DMS79 (cell line): ENCODE results near the gene PPP4R4.
"Not testable (repeated sequence)": the region's sequence is repeated elsewhere in the genome, so short reads cannot be mapped to it uniquely, and the experiment has no call there.

ENCODE experiments used
- DNase-seq: peaks from one replicate; lab custom pipeline; 2025; lab: John Stamatoyannopoulos, UW

The PPP4R4 gene

DNA sequence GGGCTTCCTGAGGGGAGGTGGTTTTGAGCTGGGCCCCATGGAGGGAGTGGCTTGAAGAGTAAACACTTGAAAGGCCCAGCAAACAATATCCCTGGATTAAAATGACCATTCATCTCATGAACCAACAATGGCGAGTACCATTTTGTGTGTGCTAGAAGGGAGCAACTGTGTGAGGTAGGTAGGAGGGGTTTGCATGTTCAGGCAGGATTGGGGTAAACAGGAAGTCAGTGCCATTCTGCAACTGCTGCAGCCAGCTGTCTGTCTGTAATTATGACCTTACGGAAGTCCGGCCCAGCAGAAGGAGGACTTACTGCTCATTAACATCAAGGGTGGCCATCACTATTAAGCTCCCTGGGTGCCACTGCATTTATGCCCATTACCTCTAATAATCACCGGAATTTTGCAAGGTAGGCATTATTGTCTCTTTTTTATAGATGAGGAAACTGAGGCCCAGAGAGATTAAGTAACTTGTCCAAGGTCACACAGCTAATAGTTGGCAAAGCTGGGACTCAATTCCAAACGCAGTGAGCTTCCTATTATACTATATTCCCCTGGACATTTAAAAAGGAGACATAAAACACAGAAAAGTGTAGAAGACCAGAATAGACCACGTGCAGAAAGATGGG, 28.1 kb upstream of the PPP4R4 start:
- DNase-seq: peak; percentile 7

DNA sequence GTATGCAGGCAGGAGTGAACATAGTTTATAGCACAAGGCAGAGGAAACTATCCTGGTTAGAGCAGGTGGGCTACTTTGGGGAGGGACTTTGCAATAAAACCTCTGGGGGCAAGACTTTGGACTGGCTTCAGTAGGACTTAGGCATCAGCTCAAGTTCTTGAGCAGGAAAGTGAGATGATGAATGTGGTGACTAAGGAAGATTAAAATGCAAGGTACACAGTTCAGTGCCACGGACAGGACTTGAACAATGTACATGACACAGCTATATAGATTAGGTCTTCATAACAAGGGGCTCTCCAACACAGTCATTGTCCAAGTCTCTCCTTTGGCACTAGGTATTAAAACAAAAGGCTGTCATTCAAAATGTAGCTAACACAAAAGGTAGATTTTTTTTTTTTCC, 21.4 kb upstream of the PPP4R4 start:
- DNase-seq: no peak

DNA sequence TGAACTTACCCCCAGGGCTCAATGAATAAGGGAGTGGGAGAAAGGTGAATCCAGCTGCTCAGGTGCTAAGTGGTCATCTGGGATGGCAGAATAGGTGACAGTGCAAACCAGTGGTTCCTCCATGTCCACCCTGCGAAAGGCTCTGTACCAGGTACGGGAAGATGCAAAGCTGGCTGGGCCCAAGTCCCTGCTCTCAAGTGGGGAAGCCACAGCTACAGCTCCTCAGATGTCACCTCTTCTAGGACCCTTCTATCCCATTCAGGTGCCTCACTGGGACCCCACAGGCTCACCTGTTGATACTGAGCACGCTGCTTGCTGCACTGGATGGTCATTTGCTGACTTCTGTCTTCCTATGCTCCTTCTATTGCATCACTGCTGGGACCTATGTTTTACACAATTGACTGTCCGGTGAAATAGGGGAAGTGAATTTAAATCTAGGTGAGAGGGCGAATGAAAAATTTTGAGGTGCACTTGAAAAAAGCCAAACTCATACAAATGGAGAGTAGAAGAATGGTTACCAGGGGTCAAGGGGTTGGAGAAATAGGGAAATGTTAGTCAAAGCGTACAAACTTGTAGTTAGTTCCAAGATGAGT, 20.3 kb upstream of the PPP4R4 start:
- DNase-seq: no peak

DNA sequence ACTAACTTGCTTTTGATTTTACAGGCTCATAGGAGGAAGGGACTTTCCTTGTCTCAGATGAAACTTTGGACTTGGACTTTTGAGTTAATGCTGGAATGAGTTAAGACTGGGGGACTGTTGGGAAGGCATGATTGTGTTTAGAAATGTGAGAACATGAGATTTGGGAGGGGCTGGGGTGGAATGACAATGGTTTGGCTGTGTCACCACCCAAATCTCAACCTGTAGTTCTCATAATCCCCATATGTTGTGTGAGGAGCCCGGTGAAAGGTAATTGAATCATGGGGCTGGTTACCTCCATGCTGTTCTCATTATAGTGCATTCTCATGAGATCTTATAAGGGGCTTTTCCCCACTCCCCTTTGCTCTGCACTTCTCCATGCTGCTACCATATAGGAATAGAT, 18.0 kb upstream of the PPP4R4 start:
- not testable (repeated sequence) for DNase-seq

DNA sequence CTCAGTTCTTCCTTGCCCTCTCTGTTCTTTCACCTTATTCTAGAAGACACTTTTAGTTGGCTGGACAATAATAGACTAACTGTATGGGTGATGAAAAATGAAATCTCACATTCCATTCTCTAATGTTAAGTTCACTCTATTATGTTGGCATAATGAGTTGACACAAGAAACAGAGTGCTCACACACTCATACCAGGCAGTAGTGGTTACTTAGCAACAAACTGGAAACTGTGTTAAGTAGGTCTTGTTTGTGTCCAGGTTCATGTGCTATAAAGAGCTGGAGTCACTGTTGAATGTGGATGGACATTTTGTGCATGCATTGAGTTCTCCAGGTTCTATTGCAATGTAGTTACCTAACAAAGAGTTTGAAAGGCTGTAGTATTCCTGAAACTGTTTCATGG, 16.9 kb upstream of the PPP4R4 start:
- no peak for DNase-seq

DNA sequence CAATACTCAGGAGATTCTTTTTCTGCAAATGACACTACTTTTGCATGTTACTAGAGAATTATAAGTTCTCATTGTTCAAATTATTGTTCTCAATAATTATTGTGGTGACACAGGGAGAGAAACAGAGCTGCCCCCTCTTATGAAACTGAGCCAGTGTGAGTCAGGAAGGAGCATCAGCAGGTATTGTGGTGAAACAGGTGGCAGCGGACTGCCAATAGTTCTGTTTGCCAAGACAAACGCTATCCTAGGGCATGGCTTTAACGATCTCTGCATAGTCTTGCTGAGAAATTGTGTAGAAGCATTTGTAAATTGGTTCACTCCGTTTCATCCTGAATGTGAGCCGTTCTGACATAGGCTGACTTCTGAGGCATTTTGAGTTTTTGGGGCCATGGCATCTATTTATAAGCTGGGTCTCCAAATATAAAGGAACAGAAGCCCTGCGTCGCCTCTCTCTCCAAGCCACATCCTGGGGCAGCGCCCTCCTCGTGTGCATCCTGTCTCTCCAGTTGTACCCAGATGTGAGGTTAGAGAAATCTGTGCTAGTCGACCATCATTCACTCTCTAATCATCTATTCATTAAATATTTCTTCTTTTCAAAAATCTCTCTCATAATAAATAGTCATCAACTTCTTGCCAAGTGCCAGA, 15.8 kb upstream of the PPP4R4 start:
- DNase-seq: no peak

DNA sequence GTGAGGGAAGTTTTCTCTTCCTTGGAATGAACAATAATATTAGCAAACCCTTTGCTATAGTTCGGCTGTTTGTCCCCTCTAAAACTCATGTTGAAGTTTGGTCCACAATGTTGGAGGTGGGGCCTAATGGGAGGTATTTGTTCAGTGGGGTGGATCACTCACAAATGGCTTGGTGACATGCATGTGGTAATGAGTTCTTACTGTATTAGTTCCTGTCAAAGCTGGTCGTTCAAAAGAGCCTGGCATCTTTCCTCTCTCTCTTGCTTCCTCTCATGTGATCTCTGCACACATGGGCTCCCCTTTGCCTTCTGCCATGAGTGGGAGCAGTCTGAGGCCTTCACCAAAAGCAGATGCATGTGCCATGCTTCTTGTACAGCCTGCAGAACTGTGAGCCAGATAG, 13.1 kb upstream of the PPP4R4 start:
- DNase-seq: no peak

DNA sequence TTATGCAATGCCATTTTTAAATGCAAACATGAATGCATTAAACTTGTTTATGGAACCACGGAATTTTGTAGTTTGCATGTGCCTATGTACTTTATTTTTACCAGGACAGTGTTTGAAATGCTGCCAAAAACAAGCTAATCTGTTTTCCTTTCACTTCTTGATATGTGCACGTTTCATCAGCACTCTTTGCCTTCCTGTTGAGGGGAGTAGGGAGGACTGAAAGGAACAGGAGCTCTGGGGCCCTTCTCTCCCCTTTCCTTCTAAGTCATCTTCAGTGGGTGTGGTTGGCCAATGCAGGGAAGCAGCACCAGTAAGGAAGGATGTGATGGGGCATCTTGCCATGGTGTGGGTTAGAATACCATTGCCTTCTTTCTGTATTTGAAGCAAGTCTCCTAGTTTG, 12.1 kb upstream of the PPP4R4 start:
- DNase-seq: no peak

DNA sequence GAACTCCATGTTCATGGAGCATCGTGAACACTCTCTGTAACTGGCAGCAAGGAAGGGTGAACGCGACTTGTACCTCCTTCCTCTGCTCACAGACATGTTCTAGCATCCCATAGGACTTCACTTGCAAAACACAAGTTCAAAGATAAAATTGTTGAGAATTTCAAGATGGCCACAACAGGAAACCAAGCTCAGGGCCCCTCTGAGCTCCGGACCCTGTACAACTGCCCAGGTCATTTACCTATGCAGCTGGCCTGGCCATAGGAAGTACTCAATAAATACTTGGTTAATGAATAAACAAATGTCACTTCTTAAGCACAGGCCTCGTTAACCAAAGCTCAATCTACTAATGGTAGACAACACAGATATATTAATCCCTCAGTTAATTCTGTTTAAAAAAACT, 11.7 kb upstream of the PPP4R4 start:
- no peak for DNase-seq

DNA sequence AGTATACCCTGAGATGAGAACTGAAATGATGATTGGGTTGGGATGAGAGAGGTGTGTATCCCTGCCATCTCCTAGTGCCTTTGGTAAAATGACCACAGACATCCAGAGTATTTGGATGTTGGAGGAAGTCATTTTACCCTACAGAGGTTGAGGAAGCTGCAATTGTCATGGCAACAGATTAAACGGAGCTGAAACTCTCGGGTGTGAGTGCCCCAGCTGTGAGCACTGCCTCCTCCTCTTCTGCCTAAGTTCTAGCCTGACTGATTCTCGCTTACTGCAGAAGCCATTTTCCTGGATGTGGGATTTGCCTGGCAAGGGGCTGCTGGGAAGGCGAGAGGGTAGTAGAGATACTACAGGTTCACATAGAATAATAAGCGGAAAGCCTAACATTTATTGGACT, 10.3 kb upstream of the PPP4R4 start:
- no peak for DNase-seq

DNA sequence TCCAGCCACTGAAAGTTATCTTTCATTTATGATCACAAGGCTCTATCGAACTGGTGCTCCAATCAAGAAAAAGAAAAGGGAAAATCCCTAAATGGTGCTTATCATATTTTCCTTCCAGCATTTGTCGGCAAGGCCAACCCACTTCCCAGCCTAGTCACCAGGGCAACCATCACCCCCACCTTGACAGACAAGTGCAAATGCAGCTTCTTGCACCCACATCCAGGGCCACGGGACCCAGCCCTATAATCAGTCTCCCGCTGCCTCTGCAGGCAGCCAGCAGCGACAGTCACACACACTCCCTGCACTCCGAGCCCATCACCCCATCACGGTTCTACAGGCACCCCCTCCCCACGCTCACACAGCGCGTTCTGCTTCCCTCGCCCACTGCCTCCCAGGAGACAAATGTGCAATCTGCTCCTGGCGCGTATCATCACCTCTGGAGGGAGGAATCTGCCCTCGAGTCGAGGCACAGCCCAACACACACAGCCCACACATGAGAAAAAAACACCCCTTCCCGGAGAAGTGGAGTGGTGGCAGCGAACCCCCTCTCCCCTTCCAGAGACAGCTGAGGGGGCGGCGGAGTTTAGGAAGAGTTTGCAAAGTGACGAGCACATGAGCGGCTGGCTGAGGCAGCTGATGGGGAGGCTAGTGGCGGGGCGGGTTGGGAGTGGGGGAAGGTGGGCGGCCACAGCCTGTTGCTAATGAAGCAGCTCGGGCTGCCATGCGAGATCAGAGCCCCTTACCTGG, 9.3 kb upstream of the PPP4R4 start:
- no peak for DNase-seq

DNA sequence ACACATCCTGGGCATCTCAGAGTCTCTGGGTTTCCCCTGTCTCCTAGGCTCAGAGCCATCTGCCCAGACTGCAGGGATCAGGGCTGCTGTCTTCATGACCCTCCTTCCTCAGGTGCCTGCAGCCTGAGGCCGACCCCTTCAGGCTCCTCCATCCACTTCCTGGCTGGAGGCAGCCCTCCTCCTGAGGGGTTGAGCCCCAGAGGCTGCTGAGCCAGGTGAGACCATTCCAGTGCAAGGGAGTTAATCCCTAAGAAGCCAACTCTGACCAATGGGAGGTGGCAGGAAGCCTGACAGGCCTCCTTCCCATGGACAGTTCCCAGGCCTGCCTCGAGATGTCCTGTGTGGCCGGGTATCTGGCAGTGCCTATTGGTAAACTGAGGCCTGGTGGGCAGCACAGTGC, 8.4 kb upstream of the PPP4R4 start:
- no peak for DNase-seq

DNA sequence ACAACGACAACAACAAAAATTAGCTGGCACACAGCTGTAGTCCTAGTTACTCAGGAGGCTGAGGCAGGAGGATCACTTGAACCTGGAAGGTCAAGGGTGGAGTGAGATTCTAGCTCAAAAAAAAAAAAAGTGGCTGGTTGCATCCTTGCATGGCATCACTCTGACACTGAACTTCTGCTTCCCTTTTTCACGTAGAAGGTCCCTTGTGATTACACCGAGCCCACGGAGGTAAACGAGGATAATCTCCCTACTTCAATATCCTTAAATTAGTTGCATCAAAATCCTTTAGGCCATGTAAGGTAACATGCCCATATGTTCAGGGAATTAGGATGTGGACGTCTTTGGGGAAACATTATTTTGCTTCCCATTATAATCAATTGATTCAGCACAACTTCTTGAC, 4.0 kb upstream of the PPP4R4 start:
- DNase-seq: no peak

DNA sequence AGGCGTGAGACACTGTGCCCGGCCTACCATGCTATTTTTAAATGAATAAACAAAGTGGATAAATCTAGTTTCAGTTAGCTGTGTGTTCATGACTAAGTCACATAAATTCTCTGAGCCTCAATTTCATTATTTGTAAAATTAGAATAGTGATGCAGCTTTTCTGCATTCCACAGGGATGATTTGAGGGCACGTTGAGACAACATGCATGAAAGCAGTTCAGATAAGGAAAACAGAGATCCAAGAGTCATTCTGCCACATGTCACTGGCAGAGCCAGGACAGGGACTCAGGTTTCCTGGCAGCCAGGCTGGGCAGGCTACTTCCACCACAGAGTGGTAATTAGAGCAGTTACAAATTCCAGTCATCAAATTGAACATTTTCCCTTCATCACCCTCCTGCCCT, 2.9 kb upstream of the PPP4R4 start:
- DNase-seq: no peak

DNA sequence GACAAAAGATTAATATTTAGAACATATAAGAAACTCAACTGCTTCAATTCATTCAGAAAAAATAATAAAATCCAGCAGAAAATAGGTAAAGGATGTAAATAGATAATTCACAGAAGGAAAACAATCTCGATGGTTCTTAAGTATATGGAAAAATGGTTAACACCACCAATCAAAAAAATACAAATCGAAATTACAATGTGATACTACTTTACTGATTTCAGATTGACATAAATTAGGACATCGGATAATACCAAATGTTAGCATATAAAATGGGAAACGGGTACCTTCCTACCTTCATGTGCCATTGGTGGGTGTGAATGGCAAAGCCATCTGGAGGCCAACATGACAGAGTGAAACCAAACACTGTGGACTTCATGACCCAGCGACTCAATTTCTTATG, 1.6 kb upstream of the PPP4R4 start:
- DNase-seq: no peak

DNA sequence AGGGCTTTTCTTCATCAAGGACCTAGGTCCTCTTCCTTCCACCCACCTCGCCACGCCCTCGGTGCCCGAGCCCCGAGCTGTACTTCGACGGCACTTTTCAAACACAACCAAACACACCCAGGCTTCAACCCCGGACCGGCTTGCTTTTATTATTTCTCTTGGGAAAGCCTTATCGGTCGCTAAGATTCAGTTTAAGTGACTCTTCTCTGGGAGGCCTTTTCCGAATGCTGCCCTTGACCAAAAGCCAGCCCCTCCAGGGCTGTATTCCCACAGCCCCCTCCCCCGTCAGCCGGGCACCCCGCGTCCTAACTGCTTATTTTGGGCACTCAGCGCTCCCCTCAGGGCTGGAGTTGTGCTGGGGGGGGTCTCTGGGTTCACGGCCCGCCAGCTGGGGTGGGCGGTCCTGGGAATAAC, 644 bp upstream of the PPP4R4 start:
- DNase-seq: no peak

DNA sequence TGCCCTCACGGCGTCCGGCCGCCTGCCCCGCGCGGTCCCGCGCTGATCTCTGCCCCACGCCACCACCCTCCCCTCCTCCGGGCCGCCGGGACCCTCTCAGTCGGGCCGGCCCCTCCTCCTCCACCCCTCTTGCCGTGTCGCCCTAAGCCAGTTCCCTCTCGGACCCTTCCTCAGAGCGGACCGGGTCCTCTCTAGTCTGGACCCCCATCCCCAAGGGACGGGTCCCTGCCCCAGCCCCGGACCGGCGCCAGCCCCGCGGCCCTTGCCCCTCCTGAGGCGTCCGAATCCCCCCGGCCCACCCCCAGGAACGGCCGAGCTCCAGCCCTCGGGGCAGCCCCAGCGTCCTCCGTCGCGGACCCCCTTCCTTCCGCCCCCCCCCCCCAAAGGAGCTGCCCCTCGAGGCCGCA, 485 bp downstream of the PPP4R4 start:
- no peak for DNase-seq

DNA sequence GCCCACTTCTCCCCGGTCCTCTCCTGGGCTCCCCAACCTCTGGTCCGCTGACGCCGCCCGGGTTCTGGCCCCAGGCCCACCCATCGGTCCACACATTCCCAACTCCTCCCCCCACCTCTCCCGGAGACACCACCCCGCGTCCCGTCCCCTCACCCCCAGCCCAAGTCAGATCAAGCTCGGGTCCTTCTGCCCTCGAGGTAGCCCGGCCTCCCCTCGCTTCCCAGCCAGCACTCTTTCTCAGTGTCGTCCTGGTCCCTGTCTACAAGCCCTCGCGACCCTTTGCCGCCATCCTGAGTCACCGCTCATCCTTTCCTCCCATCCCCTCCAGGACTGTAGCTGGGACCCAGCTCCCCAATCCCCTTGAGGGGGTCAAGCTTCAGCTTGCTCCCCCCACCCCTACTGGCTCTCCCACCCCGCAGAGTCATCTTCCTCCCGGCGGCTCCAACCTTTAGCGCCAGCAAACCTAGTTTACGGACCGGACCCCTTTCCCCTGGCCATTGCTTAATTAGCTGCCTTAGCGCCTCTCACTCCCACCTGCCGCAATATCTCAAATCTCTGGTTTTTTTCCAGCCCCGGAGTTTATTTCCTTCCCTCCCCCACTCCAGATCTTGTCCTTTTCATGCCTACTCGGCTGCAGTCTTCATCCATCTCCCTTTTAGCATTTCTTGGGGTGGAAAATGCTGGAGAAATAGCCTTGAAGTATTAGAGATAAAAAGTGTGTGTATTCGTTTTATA, 1.1 kb downstream of the PPP4R4 start:
- DNase-seq: no peak

DNA sequence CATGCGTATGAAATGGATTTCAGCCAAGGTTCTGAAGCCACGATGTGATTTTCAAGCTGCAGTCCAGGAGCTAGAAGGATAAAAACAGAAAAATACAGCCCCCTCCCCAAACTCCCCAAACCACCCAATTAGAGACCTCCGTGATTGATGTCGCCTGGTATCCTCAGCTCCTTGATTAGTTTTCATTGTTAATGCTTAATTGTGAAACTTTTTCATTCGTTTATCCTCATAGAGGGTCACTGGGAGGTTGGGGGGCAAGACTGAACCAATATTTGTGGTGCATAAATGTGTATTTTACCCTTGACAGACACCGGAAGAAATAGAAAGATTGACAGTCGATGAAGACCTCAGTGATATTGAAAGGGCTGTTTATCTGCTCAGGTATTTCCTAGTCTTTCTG, 1.6 kb downstream of the PPP4R4 start:
- no peak for DNase-seq

DNA sequence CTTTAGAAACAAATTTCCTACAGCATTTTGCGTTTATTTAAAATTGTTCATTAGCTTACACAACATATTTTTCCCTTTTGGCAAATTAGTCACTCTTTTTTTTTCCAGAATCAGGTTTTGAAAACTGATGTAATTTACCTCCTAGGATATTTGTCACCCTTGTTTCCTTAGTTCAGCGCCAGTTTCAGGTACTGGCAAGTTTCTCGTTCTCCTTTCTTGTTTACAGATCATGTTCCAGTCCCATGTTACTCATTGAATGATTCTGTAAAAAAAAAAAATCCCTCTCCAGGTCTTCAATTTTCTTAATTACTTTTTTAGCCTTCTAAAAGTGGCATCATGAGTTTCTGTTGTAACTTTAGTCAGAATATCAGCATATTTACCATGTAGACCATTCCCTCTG, 2.7 kb downstream of the PPP4R4 start:
- no peak for DNase-seq

DNA sequence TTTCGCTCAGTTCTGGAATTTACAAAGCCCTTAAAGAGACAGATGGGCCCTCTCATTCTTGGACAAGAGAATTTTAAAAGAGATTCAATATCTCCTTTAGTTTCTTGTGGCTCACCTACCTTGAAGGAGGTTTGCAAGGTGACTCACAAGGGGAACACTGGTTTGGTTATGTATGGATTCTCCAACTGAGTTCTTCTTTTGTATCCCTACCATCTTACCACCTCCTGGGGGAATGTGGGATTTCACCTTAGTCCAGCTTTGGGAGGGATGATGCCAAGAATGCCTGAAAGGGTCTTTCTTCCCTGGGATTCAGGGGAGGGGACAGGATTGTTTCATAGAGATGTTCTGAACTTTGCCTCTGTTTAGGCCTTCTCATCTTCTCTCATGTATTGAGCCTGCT, 3.7 kb downstream of the PPP4R4 start:
- DNase-seq: no peak

DNA sequence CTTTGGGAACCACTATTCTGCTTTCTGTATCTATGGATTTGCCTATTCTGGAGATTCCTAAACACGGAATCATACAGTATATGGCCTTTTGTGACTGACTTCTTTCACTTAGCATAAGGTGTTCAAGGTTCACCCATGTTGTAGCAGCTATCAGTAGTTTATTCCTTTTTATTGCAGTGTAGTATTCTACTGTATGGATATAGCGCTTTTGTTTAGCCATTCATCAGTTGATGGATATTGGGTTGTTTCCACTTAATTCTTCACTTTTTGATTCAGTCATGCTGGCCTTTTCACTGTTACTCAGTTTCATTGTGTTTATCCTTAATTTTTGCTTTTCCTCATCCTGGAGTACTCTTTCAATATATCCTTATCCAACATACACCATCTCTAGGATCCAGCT, 5.1 kb downstream of the PPP4R4 start:
- DNase-seq: no peak
